NB4 (cell line): ENCODE data around the gene MISP.

Experiments used
- DNase-seq: peaks from one replicate; pipeline ENCODE4 v3.0.0; 2010; ENCODE audit warnings: low read depth
- H3K4me3 ChIP-seq: one replicate; pipeline ENCODE4 v1.5.1; 2011; ENCODE audit warnings: mild to moderate bottlenecking, low read depth, low read length, moderate library complexity
- MYC ChIP-seq: IDR thresholded peaks from 2 replicates; pipeline ENCODE4 v1.6.1; 2011; ENCODE audit warnings: low read depth, low read length
- POLR2A ChIP-seq: IDR thresholded peaks from 2 replicates; pipeline ENCODE4 v1.6.1; 2011; ENCODE audit warnings: mild to moderate bottlenecking; ENCODE audit not compliant: insufficient read length; ENCODE audit errors: extremely low read depth
- TF ChIP-seq, protein P1 (sequence below): IDR thresholded peaks from 2 replicates; pipeline ENCODE4 v1.6.1; 2011; ENCODE audit warnings: low read depth, low read length
- TF ChIP-seq, protein P2 (sequence below): IDR thresholded peaks from one replicate; pipeline ENCODE4 v1.5.1; 2012; ENCODE audit warnings: low read depth, low read length

The MISP gene

DNA sequence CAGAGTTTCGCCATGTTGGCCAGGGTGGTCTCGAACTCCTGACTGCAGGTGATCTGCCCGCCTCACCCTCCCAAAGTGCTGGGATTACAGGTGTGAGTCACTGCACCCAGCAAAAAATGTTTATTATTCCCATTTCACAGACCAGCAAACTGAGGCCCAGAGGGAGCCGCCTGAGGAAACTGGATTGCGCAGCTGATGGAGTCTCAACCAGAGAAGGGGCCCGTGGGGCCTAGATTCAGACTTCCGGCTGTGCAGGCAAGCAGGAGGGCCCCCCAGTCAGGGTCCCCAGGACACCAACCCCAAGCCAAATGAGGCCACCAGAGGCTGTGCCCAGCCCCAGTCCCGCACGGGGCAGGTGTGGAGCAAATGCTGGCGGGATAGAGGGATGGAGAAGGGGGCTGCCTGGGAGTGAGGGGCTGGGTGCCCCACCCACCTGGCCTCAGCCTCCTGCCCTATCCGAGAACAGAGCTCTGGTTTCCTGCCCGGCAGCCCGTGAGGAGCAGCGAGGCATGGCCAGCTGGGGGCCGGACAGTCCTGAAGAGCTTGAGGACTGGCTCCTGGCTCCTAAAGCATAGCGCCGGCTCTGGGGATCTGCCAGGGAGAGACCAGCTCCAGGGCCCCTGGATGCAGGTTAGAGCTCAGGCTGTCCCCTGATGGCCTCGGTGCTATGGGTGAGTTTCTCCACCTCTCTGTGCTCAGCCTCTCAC, 22.0 kb downstream of the MISP start:
- DNase-seq: no peak
- no peak for TF ChIP-seq POLR2A
- no peak for TF ChIP-seq MYC
- TF ChIP-seq, protein P1, sequence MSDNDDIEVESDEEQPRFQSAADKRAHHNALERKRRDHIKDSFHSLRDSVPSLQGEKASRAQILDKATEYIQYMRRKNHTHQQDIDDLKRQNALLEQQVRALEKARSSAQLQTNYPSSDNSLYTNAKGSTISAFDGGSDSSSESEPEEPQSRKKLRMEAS: no peak
- TF ChIP-seq, protein P2, sequence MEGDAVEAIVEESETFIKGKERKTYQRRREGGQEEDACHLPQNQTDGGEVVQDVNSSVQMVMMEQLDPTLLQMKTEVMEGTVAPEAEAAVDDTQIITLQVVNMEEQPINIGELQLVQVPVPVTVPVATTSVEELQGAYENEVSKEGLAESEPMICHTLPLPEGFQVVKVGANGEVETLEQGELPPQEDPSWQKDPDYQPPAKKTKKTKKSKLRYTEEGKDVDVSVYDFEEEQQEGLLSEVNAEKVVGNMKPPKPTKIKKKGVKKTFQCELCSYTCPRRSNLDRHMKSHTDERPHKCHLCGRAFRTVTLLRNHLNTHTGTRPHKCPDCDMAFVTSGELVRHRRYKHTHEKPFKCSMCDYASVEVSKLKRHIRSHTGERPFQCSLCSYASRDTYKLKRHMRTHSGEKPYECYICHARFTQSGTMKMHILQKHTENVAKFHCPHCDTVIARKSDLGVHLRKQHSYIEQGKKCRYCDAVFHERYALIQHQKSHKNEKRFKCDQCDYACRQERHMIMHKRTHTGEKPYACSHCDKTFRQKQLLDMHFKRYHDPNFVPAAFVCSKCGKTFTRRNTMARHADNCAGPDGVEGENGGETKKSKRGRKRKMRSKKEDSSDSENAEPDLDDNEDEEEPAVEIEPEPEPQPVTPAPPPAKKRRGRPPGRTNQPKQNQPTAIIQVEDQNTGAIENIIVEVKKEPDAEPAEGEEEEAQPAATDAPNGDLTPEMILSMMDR: no peak
- no peak overlapping the region for H3K4me3 ChIP-seq

DNA sequence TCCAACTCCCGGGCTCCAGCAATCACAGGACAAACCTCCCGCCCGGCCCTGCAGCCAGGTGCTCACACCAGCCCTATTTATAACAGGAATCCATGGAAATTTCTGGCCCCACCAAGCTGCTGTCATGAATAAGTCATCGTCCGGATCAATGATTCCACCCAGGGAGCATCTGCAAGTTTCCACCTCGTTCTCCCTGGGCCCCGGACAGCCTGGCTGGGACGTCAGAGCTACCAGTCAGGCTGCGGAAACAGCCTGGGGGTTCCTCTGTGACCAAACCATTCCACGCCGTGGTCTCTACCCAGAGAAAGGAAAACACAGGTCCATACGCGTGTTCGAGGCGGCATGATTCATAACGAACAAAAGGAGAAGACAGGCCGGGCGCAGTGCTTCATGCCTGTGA, 25.6 kb downstream of the MISP start:
- TF ChIP-seq MYC (no peak), POLR2A (no peak)
- TF ChIP-seq, protein P1: no peak
- TF ChIP-seq, protein P2: no peak
- H3K4me3 ChIP-seq: no peak overlapping the region
- DNase-seq: no peak

DNA sequence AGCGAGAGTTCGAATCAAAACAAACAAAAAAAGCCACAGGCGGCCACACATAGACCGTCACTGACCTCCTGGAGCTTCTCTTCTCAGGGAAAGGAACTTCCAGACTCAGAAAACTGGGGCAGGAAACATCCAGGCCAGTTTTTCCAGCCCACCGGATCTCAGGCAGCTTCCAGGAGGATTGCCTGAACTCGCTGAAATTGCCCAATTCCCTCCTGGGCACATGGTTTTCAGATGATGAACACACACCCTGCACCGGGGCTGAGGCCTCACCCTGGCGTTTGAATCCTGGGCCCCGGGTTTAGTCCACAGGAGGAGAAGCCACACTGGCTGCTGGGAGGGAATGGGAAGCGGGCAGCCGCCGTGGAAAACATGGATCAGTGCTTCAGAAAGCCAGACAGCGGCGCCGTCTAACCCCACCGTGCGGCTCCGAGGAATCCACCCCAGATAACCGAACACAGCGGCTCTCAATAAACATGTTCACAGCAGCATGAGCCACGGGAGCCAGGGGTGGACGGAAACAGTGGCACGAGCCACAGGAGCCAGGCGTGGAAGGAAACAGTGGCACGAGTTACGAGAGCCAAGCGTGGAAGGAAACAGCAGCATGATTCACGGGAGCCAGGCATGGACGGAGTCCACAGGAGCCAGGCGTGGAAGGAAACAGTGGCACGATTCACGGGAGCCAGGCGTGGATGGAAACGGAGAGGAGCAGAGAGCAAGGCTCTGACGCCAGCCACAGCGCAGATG, 28.2 kb downstream of the MISP start:
- TF ChIP-seq MYC (no peak), POLR2A (no peak)
- TF ChIP-seq, protein P2: no peak
- TF ChIP-seq, protein P1: no peak
- no peak for DNase-seq
- no peak overlapping the region for H3K4me3 ChIP-seq

DNA sequence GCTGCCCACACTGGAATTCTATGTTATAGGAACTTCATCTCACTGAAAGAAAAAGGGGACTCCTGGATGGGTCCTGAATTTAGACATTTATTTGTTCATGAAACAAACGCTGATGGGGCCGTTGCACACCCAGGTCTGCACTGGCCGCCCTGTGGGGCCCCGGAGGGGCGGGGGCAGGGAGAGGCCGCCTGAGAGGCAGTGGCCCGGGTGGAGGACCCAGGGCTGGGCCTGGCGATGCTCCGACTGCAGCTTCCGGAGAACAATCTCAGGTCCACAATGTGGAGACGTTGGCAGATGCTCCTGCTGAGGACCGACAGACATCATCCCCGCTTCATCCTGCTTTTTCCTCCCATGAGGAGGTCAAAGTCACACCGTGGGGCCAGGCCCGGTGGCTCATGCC, 30.0 kb downstream of the MISP start:
- DNase-seq: no peak
- TF ChIP-seq, protein P1: no peak
- TF ChIP-seq POLR2A: no peak
- TF ChIP-seq, protein P2: no peak
- no peak for TF ChIP-seq MYC
- H3K4me3 ChIP-seq: no peak overlapping the region

DNA sequence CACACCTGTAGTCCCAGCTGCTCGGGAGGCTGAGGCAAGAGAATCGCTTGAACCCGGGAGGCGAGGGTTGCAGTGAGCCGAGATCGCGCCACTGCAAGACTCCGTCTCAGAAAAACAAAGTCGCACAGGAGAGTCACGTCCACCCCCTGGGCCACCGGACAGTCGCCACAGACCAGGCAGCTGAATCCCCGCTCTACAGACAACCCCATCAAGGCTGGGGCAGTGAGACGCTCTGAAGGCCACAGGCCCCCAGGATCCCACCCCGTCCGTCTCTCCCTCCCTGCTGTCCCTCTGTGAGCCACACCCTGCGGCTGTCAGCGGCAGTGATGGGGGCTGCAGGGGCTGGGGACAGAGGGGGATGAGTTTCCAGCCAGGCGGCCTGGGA, 30.9 kb downstream of the MISP start:
- no peak for DNase-seq
- no peak overlapping the region for H3K4me3 ChIP-seq
- TF ChIP-seq MYC (no peak), POLR2A (no peak)
- TF ChIP-seq, protein P1: no peak
- TF ChIP-seq, protein P2: no peak
